ENCODE results near the gene RAB40B. TPM values are rescaled to one million over a fixed set of nuclear protein-coding genes. Genes with fewer than 3 reads are reported as not detected.

RAB40B gene
- polyA plus RNA-seq, 2 of the 4 experiments (the other 2 are of a cell fraction) = 5.6 to 9.4 TPM

- DNase-seq (ENCODE audit: low read depth in 1 of 2, low spot score in 1 of 2) (no peak), FAIRE-seq (no peak), ATAC-seq (no peak)
- CTCF ChIA-PET = interaction anchor here (0.6 to 1.3 kb wide), 2 partner anchors 22 to 23 kb away, joined by 3 to 5 read pairs; no protein-coding TSS in a partner anchor
- Histone ChIP-seq H3K4me2 (no peak overlapping the region), H3K4me3 (no peak overlapping the region), H3K9me3 (peaks cover 23% of the 10 kb centered on the region), H3K27ac (no peak overlapping the region), H3K4me1 (peaks cover 17% of the 10 kb centered on the region)
- POLR2A ChIA-PET = no interaction called here
- WGBS (ENCODE audit: missing lambda C conversion rate) = 95% methylated on average over 11 of the region's 17 CpGs
- TF ChIP-seq, protein P1, sequence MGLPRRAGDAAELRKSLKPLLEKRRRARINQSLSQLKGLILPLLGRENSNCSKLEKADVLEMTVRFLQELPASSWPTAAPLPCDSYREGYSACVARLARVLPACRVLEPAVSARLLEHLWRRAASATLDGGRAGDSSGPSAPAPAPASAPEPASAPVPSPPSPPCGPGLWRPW (IDR thresholded peaks at IDR 0.05) = no peak
- TF ChIP-seq CBX2 (IDR thresholded peaks at IDR 0.05; ENCODE audit: borderline replicate concordance, low read depth) (no peak), EP300 (IDR thresholded peaks at IDR 0.05) (no peak), POLR2AphosphoS2 (conservative IDR thresholded peaks at IDR 0.05; ENCODE audit: low read length) (no peak), HOXB13 (CRISPR knock-in tag; IDR thresholded peaks at IDR 0.05; ENCODE audit: low read depth) (no peak), CEBPB (IDR thresholded peaks at IDR 0.05) (no peak), FOSL2 (IDR thresholded peaks at IDR 0.05) (no peak), FOSL2 (CRISPR knock-in tag; IDR thresholded peaks at IDR 0.05) (no peak), KDM5A (IDR thresholded peaks at IDR 0.05) (no peak), HDAC2 (IDR thresholded peaks at IDR 0.05) (no peak), ZSCAN20 (CRISPR knock-in tag; IDR thresholded peaks at IDR 0.05) (no peak)
Observed at GRCh38 chr17:82691714-82692113, 6.8 kb downstream of the RAB40B start.

DNA sequence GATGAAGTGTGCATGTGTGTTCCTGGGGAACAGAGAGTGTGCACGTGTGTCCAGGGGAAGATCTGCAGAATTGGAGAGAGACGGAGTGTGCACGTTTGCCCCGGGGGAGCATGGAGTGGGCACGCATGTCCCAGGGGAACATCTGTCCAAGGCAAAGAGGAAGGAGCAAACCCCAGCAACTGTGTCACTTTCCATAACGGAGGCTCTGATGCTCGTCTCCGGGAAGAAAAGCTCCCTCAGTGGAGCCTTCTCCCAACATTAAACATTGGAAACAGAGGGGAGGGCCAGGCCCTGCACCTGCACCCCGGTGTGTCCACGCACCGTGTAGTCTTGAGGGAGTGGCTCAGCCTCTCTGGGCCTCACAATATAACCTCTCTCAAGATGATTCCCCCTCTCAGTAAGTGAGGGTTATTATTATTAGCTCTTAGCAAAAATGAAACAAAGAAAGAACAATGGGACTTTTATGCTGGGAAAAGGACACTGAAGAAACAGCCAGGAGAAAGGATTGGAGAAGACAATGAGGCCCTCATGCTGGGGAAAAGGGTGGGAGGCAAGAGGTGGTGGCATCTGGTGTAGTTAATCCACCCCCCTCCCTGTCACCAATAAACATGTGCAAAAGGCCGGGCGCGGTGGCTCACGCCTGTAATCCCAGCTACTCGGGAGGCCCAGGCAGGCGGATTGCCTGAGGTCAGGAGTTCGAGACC lies 7.6 kb downstream of the RAB40B start:
- TF ChIP-seq KDM5A (IDR thresholded peaks at IDR 0.05) = no peak
- TF ChIP-seq HMGXB4 (CRISPR knock-in tag; IDR thresholded peaks at IDR 0.05; ENCODE audit: borderline replicate concordance) = no peak
- TF ChIP-seq NR3C1 (IDR thresholded peaks at IDR 0.05) = no peak
- no peak for TF ChIP-seq ZNF302 (CRISPR knock-in tag; IDR thresholded peaks at IDR 0.05)
- no peak for TF ChIP-seq CEBPB (IDR thresholded peaks at IDR 0.05)
- no peak for TF ChIP-seq TP53 (CRISPR knock-in tag; IDR thresholded peaks at IDR 0.05)
- no peak for TF ChIP-seq ESRRA (IDR thresholded peaks at IDR 0.05; ENCODE audit: borderline replicate concordance, low read length)
- TF ChIP-seq TFCP2L1 (CRISPR knock-in tag; IDR thresholded peaks at IDR 0.05) = no peak
- POLR2A ChIA-PET = no interaction called here
- CTCF ChIA-PET = interaction anchor here (0.6 to 1.3 kb wide), 2 partner anchors 9 to 22 kb away, joined by 3 to 5 read pairs; no protein-coding TSS in a partner anchor

DNA sequence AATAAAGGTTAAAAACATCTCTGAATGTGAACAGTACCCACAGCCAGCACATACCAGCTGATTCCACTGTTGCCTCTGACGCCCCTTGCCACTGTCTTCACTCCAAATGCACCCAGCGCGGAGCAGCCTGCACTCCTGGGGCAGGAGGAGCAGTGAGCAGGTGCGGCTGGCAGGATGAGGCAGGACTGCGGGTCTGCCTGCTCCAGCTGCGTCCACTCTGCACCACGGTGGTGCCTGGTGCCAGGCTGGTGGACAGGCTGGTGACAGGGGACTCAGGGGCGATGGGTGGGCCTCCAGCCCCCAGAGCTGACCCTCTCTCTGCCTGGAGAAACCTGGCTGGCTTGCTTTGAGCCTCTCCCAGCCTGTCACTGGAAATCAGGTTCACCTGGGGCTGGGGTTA lies 9.4 kb downstream of the RAB40B start:
- ChIA-PET POLR2A (no interaction called here), CTCF (interaction anchor here (0.7 to 7.7 kb wide), 4 partner anchors 8 to 311 kb away, joined by 4 to 62 read pairs (median 9); no protein-coding TSS in a partner anchor)
- ATAC-seq (peak in 1 of 2 experiments; percentile 14; a peak in 3 of 6 replicates), DNase-seq (ENCODE audit: low read depth in 1 of 2, low spot score in 1 of 2) (no peak), FAIRE-seq (no peak)
- Histone ChIP-seq H3K27ac (peak overlapping the region; percentile 39 to 89; a peak in 3 of 6 replicates), H3K9me3 (peaks cover 1% of the 10 kb centered on the region; the same call in 2 of the 3 replicates), H3K4me2 (no peak overlapping the region), H3K4me3 (no peak overlapping the region), H3K4me1 (peaks cover 32% of the 10 kb centered on the region)
- WGBS (ENCODE audit: missing lambda C conversion rate) = 84% methylated on average over 8 of the region's 8 CpGs
- TF ChIP-seq, protein P2, sequence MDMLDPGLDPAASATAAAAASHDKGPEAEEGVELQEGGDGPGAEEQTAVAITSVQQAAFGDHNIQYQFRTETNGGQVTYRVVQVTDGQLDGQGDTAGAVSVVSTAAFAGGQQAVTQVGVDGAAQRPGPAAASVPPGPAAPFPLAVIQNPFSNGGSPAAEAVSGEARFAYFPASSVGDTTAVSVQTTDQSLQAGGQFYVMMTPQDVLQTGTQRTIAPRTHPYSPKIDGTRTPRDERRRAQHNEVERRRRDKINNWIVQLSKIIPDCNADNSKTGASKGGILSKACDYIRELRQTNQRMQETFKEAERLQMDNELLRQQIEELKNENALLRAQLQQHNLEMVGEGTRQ (IDR thresholded peaks at IDR 0.05) = no peak
- TF ChIP-seq POLR2A (IDR thresholded peaks at IDR 0.05; ENCODE audit: low read length) (no peak), RARB (CRISPR knock-in tag; IDR thresholded peaks at IDR 0.05) (no peak), MAFK (IDR thresholded peaks at IDR 0.05; ENCODE audit: partially characterized antibody) (no peak), REST (IDR thresholded peaks at IDR 0.05) (no peak), RNF2 (IDR thresholded peaks at IDR 0.05; ENCODE audit: borderline replicate concordance, low read depth) (no peak), JUN (IDR thresholded peaks at IDR 0.05) (no peak), POLR2AphosphoS2 (conservative IDR thresholded peaks at IDR 0.05; ENCODE audit: low read length) (no peak), MYC (IDR thresholded peaks at IDR 0.05; ENCODE audit: borderline replicate concordance, low read length) (no peak), TP53 (CRISPR knock-in tag; IDR thresholded peaks at IDR 0.05) (no peak)

More for the DNA sequence above, 7.6 kb downstream of the RAB40B start:
- H3K4me1 ChIP-seq = peaks cover 23% of the 10 kb centered on the region
- FAIRE-seq = no peak
- no peak overlapping the region for H3K4me3 ChIP-seq
- H3K27ac ChIP-seq = no peak overlapping the region
- WGBS (ENCODE audit: missing lambda C conversion rate) = 87% methylated on average over 18 of the region's 18 CpGs
- H3K4me2 ChIP-seq = no peak overlapping the region
- H3K9me3 ChIP-seq = peaks cover 20% of the 10 kb centered on the region
- DNase-seq (ENCODE audit: low read depth in 1 of 2, low spot score in 1 of 2) = no peak
- no peak for ATAC-seq
